Measurements from ENCODE around the gene DBNDD2.

GRCh38 chr20:45370571-45371160 lies 37.4 kb upstream of the DBNDD2 start:
- no peak for TF ChIP-seq CTCF (IDR thresholded peaks at IDR 0.05)
- TF ChIP-seq POLR2AphosphoS5 (IDR thresholded peaks at IDR 0.05) = no peak
